ENCODE results near the gene MAP3K7. TPM values are rescaled to one million over a fixed set of nuclear protein-coding genes. Genes with fewer than 3 reads are reported as not detected.

Gene MAP3K7
- total RNA-seq, 6 donors from 2014 or later, result 13.9 to 36.7 (median 19.1) TPM

DNA sequence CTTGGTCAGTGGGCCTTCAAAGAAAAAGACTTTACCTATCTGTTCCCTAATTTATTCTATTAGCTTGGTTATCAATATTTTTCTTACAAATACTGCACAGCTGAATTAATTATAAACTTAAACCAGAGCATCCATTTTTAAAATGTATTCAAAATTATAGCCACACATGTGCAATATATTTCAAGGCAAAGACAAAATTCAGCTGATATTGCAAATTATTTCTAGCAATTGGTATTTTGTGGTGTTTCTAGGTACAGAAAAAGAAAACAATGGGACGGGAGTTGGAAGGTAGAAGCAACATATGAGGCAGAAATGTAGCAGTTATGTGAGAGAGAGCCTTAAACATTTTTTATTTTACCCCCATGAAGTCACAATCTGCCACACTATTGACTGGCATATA lies 64.9 kb downstream of the MAP3K7 start:
- no peaks in the 10 kb centered on the region for H3K9me3 ChIP-seq
- ATAC-seq (ENCODE audit: low FRiP score in 2 of 2), result no peak
- no peak overlapping the region for H3K4me3 ChIP-seq
- no peak for DNase-seq
- H3K27ac ChIP-seq, result no peak overlapping the region
- no peaks in the 10 kb centered on the region for H3K27me3 ChIP-seq
- TF ChIP-seq POLR2AphosphoS5 (IDR thresholded peaks at IDR 0.05) (no peak), POLR2A (IDR thresholded peaks at IDR 0.05) (no peak), EP300 (IDR thresholded peaks at IDR 0.05) (no peak)
- TF ChIP-seq, protein P1, sequence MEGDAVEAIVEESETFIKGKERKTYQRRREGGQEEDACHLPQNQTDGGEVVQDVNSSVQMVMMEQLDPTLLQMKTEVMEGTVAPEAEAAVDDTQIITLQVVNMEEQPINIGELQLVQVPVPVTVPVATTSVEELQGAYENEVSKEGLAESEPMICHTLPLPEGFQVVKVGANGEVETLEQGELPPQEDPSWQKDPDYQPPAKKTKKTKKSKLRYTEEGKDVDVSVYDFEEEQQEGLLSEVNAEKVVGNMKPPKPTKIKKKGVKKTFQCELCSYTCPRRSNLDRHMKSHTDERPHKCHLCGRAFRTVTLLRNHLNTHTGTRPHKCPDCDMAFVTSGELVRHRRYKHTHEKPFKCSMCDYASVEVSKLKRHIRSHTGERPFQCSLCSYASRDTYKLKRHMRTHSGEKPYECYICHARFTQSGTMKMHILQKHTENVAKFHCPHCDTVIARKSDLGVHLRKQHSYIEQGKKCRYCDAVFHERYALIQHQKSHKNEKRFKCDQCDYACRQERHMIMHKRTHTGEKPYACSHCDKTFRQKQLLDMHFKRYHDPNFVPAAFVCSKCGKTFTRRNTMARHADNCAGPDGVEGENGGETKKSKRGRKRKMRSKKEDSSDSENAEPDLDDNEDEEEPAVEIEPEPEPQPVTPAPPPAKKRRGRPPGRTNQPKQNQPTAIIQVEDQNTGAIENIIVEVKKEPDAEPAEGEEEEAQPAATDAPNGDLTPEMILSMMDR (IDR thresholded peaks at IDR 0.05), result no peak
- 98 to 100% methylated on average over 1 of the region's 1 CpG for WGBS, 2 donors
- peaks cover 5 to 60% (median 19%) of the 10 kb centered on the region in 4 donors for H3K36me3 ChIP-seq
- H3K4me1 ChIP-seq, result no peaks in the 10 kb centered on the region

DNA sequence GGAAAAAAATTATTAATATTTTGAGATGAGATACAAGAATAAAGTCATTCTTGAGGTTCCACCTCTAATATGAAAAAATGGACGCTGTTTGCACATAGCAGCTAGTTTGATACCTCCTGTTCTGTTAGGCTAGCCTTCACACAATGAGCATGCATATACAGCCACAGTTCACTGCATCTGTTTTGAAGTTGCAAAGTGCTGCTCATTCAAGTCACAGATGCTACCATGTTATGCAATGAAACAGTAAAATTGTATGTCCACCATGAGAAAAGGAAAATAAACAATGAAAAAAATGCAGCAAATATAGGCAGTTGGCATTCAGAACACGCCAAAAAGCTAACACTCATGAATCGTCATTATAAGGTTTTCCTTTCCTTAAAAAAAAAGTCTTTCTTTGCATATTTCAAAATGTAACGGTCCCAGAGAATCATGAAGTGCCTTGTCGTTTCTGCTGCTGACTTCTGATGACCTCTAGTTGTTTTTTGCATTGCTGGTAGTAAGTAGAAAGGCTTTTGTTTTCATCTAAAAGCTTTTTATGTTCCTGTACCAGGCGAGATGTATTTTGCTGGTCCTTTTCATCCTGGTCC lies 70.7 kb downstream of the MAP3K7 start:
- no peak for ATAC-seq (ENCODE audit: low FRiP score in 2 of 2)
- no peak for DNase-seq
- TF ChIP-seq, protein P1 (IDR thresholded peaks at IDR 0.05), result no peak
- TF ChIP-seq EP300 (IDR thresholded peaks at IDR 0.05) (no peak), POLR2A (IDR thresholded peaks at IDR 0.05) (no peak), POLR2AphosphoS5 (IDR thresholded peaks at IDR 0.05) (no peak)
- 84 to 85% methylated on average over 6 of the region's 6 CpGs for WGBS, 2 donors
- H3K36me3 ChIP-seq, result peaks cover 9 to 78% (median 19%) of the 10 kb centered on the region in 4 donors
- no peak overlapping the region for H3K27ac ChIP-seq
- no peaks in the 10 kb centered on the region for H3K9me3 ChIP-seq
- H3K27me3 ChIP-seq, result no peaks in the 10 kb centered on the region
- no peak overlapping the region for H3K4me3 ChIP-seq
- H3K4me1 ChIP-seq, result no peaks in the 10 kb centered on the region

DNA sequence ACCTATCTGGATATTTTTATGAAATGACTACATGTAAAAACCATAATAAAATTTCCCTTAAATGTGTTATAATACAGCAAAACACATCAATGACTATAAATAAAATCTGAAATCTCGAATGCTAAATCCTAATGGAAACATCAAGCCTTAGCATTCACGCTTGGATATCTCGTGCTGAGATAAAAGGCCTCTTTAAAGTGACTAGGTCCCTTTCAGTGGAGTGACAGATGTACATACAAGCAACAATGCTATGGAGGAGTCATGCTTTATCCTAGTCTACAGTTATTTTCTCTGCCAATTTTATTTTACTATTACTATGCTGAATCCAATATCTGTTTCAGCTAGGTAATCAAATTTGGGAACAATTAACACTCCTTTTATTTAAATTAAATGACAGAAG lies 72.4 kb downstream of the MAP3K7 start:
- no peak overlapping the region for H3K27ac ChIP-seq
- no peaks in the 10 kb centered on the region for H3K27me3 ChIP-seq
- 63 to 98% methylated on average over 3 of the region's 3 CpGs for WGBS, 2 donors
- no peaks in the 10 kb centered on the region for H3K4me1 ChIP-seq
- ATAC-seq (ENCODE audit: low FRiP score in 2 of 2) (no peak), DNase-seq (no peak)
- no peak overlapping the region for H3K4me3 ChIP-seq
- H3K36me3 ChIP-seq, result peaks cover 4 to 65% (median 18%) of the 10 kb centered on the region in 4 donors
- TF ChIP-seq, protein P1 (IDR thresholded peaks at IDR 0.05), result no peak
- TF ChIP-seq POLR2A (IDR thresholded peaks at IDR 0.05) (no peak), POLR2AphosphoS5 (IDR thresholded peaks at IDR 0.05) (no peak)
- no peaks in the 10 kb centered on the region for H3K9me3 ChIP-seq

DNA sequence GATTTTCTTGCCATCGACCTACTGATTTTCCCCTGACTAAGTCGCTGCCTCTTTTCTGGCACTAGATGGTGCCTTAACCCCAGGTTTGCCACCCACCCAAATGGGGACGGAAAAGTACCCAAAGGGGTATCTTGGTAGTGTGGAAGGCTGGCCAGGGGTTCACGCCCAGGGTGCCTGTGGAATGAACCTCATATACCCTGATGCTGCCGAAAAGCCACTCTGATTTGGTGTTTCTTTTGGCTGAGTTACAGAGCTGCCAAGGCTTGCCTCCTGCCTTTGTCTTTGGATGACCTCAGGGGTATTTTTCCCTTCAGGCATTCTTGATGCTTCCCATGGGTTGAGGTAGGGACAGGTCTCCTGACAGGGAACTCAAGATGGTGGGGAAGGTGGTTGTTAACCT lies 78.1 kb downstream of the MAP3K7 start:
- Histone ChIP-seq H3K4me1 (no peaks in the 10 kb centered on the region), H3K27ac (no peak overlapping the region), H3K36me3 (peaks cover 0 to 12% (median 5%) of the 10 kb centered on the region in 4 donors), H3K27me3 (no peaks in the 10 kb centered on the region), H3K9me3 (peaks cover 0 to 2% (median 0%) of the 10 kb centered on the region in 4 donors), H3K4me3 (no peak overlapping the region)
- ATAC-seq (ENCODE audit: low FRiP score in 2 of 2) (no peak), DNase-seq (no peak)
- no peak for TF ChIP-seq POLR2AphosphoS5 (IDR thresholded peaks at IDR 0.05)
- TF ChIP-seq POLR2A (IDR thresholded peaks at IDR 0.05), result no peak
- TF ChIP-seq EP300 (IDR thresholded peaks at IDR 0.05), result no peak
- TF ChIP-seq, protein P1 (IDR thresholded peaks at IDR 0.05), result no peak
- 80 to 89% methylated on average over 3 to 5 of the region's 5 CpGs for WGBS, 2 donors

DNA sequence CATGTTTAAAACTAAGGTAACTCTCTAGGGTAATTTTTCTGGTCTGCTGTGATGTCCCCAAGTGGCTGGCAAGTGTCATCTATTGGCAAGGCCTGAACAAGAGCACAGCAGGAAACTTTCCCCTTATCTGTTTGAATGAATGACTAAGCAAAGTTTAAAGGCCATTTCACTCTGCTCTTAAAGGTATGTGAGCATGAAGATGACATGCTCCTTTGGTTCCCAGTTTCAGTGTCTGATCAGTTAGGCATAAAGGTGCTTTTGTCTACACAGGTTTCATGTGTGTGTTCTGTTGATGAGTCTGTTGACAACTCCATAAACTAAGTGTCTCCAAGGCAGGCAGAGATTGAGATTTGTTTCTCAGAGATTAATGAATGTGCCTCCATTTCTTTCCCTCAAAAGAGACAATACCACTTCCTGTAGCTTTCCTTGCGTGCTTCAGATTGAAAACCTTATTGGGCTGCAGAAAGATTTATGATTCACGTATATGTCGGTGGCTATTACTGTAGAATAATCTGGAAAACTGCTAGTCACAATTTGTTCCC lies 83.9 kb downstream of the MAP3K7 start:
- no peak overlapping the region for H3K27ac ChIP-seq

More for the DNA sequence above, 83.9 kb downstream of the MAP3K7 start:
- Histone ChIP-seq H3K36me3 (no peaks in the 10 kb centered on the region), H3K27me3 (no peaks in the 10 kb centered on the region), H3K9me3 (no peaks in the 10 kb centered on the region), H3K4me1 (no peaks in the 10 kb centered on the region), H3K4me3 (no peak overlapping the region)
- no peak for DNase-seq
- 87 to 92% methylated on average over 3 of the region's 3 CpGs for WGBS, 2 donors
- TF ChIP-seq, protein P1 (IDR thresholded peaks at IDR 0.05), result no peak
- TF ChIP-seq POLR2A (IDR thresholded peaks at IDR 0.05) (no peak), EP300 (IDR thresholded peaks at IDR 0.05) (no peak), POLR2AphosphoS5 (IDR thresholded peaks at IDR 0.05) (no peak)
- ATAC-seq (ENCODE audit: low FRiP score in 2 of 2), result no peak

Data from upper lobe of left lung (tissue), 6 donors.